Fibroblast of skin of right biceps (primary cell): ENCODE results near the gene STX18.

Experiments
- DNase-seq: peaks from one replicate; pipeline ENCODE4 v3.0.0-alpha.2; 2013

STX18 gene

GRCh38 chr4:4374388-4375098 is 167.3 kb downstream of the STX18 start:
- no peak for DNase-seq
